ENCODE measurements around the gene NDFIP1. TPM values are rescaled to one million over a fixed set of nuclear protein-coding genes. Genes with fewer than 3 reads are reported as not detected.

Gene NDFIP1
- total RNA-seq, 1 experiment from 2014 or later = 40.7 TPM

- no peaks in the 10 kb centered on the region for H3K27me3 ChIP-seq (ENCODE audit: insufficient read depth, low read depth)
- no peak overlapping the region for H2AFZ ChIP-seq
- H3K27ac ChIP-seq = no peak overlapping the region
- no peak overlapping the region for H3K4me2 ChIP-seq
- no peak for TF ChIP-seq CTCF (conservative IDR thresholded peaks at IDR 0.05)
- TF ChIP-seq EZH2 (IDR thresholded peaks at IDR 0.05; ENCODE audit: low read depth) = no peak
- no peak overlapping the region for H3K4me3 ChIP-seq
- H3K4me1 ChIP-seq (replicated peaks; ENCODE audit: insufficient read depth) = no peaks in the 10 kb centered on the region
- ChIA-PET CTCF (no interaction called here), POLR2A (ENCODE audit: unreplicated experiment) (no interaction called here)
- no peaks in the 10 kb centered on the region for H3K9me3 ChIP-seq (ENCODE audit: insufficient read depth, low read depth)
- intact Hi-C loops (cut with micrococcal nuclease; ENCODE audit: unreplicated experiment) = no loop called here
- H3K36me3 ChIP-seq (ENCODE audit: low read depth) = no peaks in the 10 kb centered on the region
- BruUV-seq (replicated peaks) = no TSS peak
- H3K79me2 ChIP-seq (ENCODE audit: low read depth) = no peaks in the 10 kb centered on the region
- no peak for DNase-seq
- no peaks in the 10 kb centered on the region for H3K9me2 ChIP-seq (ENCODE audit: insufficient read depth)
- H4K20me1 ChIP-seq (ENCODE audit: insufficient read depth) = no peaks in the 10 kb centered on the region
- H3F3A ChIP-seq (ENCODE audit: insufficient read depth, low read depth) = no peaks in the 10 kb centered on the region
Observed at GRCh38 chr5:142201471-142201887, 92.9 kb downstream of the NDFIP1 start.

GRCh38 chr5:142202282-142202681 lies 93.7 kb downstream of the NDFIP1 start:
- intact Hi-C loops (cut with micrococcal nuclease; ENCODE audit: unreplicated experiment) = no loop called here

More at GRCh38 chr5:142202282-142202681, 93.7 kb downstream of the NDFIP1 start:
- no peaks in the 10 kb centered on the region for H3K36me3 ChIP-seq (ENCODE audit: low read depth)
- no peak overlapping the region for H2AFZ ChIP-seq
- H3K9me2 ChIP-seq (ENCODE audit: insufficient read depth) = no peaks in the 10 kb centered on the region
- no peaks in the 10 kb centered on the region for H3K4me1 ChIP-seq (replicated peaks; ENCODE audit: insufficient read depth)
- H3K27me3 ChIP-seq (ENCODE audit: insufficient read depth, low read depth) = no peaks in the 10 kb centered on the region
- no peak overlapping the region for H3K4me3 ChIP-seq
- ChIA-PET CTCF (interaction anchor here (0.6 kb wide), 1 partner anchor 52 kb away, joined by 5 read pairs; no protein-coding TSS in a partner anchor), POLR2A (ENCODE audit: unreplicated experiment) (no interaction called here)
- H3K27ac ChIP-seq = no peak overlapping the region
- TF ChIP-seq CTCF (conservative IDR thresholded peaks at IDR 0.05) = no peak
- no peak for TF ChIP-seq EZH2 (IDR thresholded peaks at IDR 0.05; ENCODE audit: low read depth)
- H3K4me2 ChIP-seq = no peak overlapping the region
- H4K20me1 ChIP-seq (ENCODE audit: insufficient read depth) = no peaks in the 10 kb centered on the region
- no peak for DNase-seq
- BruUV-seq (replicated peaks) = no TSS peak
- no peaks in the 10 kb centered on the region for H3F3A ChIP-seq (ENCODE audit: insufficient read depth, low read depth)
- no peaks in the 10 kb centered on the region for H3K79me2 ChIP-seq (ENCODE audit: low read depth)
- no peaks in the 10 kb centered on the region for H3K9me3 ChIP-seq (ENCODE audit: insufficient read depth, low read depth)

Other genes with a start within 250 kb of the NDFIP1 start
- gene PCDH1, start 230.4 kb upstream of the NDFIP1 start, total RNA-seq (2021) = 88.5 and 101 TPM in 2 replicates
- gene DELE1, start 184.9 kb upstream of the NDFIP1 start, total RNA-seq (2021) = 68.5 and 80.8 TPM in 2 replicates
- gene PCDH12, start 150.6 kb upstream of the NDFIP1 start, total RNA-seq (2021) = not detected in 2 replicates
- 26.6 and 29.7 TPM in 2 replicates for gene RNF14, start 139.7 kb upstream of the NDFIP1 start, total RNA-seq (2021)
- 46.5 and 54.1 TPM in 2 replicates for gene GNPDA1, start 95.8 kb upstream of the NDFIP1 start, total RNA-seq (2021)
- gene SPRY4, start 216.2 kb downstream of the NDFIP1 start, total RNA-seq (2021) = 6.9 and 11.0 TPM in 2 replicates